Measurements from ENCODE around the gene TAL1. TPM values are rescaled to one million over a fixed set of nuclear protein-coding genes. Genes with fewer than 3 reads are reported as not detected.
"Not testable (repeated sequence)": the region's sequence is repeated elsewhere in the genome, so short reads cannot be mapped to it uniquely, and the experiment has no call there.

The TAL1 gene
- total RNA-seq, 1 donor from 2014 or later: not detected

GRCh38 chr1:47198214-47198613 is 33.8 kb downstream of the TAL1 start:
- Mint-ChIP-seq H3K27me3 (peaks cover 37% of the 10 kb centered on the region), H3K4me3 (ENCODE audit: low read depth) (no peak overlapping the region), H3K4me1 (ENCODE audit: low read depth) (no peaks in the 10 kb centered on the region), H3K27ac (no peak overlapping the region), H3K9me3 (ENCODE audit: low read depth) (peaks cover 2% of the 10 kb centered on the region), H3K36me3 (ENCODE audit: insufficient read depth) (no peaks in the 10 kb centered on the region)
- TF ChIP-seq CTCF (IDR thresholded peaks at IDR 0.05; ENCODE audit: unreplicated experiment): no peak
- no peak for DNase-seq (ENCODE audit: low spot score, unreplicated experiment)

GRCh38 chr1:47196622-47197021 is 35.4 kb downstream of the TAL1 start:
- H3K4me3 Mint-ChIP-seq (ENCODE audit: low read depth): no peak overlapping the region
- H3K27ac Mint-ChIP-seq: no peak overlapping the region
- DNase-seq (ENCODE audit: low spot score, unreplicated experiment): no peak
- peaks cover 35% of the 10 kb centered on the region for H3K27me3 Mint-ChIP-seq
- H3K4me1 Mint-ChIP-seq (ENCODE audit: low read depth): peaks cover 8% of the 10 kb centered on the region
- no peaks in the 10 kb centered on the region for H3K36me3 Mint-ChIP-seq (ENCODE audit: insufficient read depth)
- TF ChIP-seq CTCF (IDR thresholded peaks at IDR 0.05; ENCODE audit: unreplicated experiment): no peak
- H3K9me3 Mint-ChIP-seq (ENCODE audit: low read depth): no peaks in the 10 kb centered on the region

GRCh38 chr1:47195981-47196380 is 36.0 kb downstream of the TAL1 start:
- not testable (repeated sequence) for DNase-seq (ENCODE audit: low spot score, unreplicated experiment); H3K4me3 Mint-ChIP-seq (ENCODE audit: low read depth); H3K27ac Mint-ChIP-seq; H3K36me3 Mint-ChIP-seq (ENCODE audit: insufficient read depth); H3K9me3 Mint-ChIP-seq (ENCODE audit: low read depth)
- H3K27me3 Mint-ChIP-seq: peaks cover 30% of the 10 kb centered on the region
- H3K4me1 Mint-ChIP-seq (ENCODE audit: low read depth): peaks cover 13% of the 10 kb centered on the region

GRCh38 chr1:47194311-47194710 is 37.7 kb downstream of the TAL1 start:
- no peak overlapping the region for H3K27ac Mint-ChIP-seq
- H3K36me3 Mint-ChIP-seq (ENCODE audit: insufficient read depth): no peaks in the 10 kb centered on the region
- H3K4me1 Mint-ChIP-seq (ENCODE audit: low read depth): peaks cover 13% of the 10 kb centered on the region
- DNase-seq (ENCODE audit: low spot score, unreplicated experiment): no peak
- no peak overlapping the region for H3K4me3 Mint-ChIP-seq (ENCODE audit: low read depth)
- peaks cover 20% of the 10 kb centered on the region for H3K27me3 Mint-ChIP-seq
- TF ChIP-seq CTCF (IDR thresholded peaks at IDR 0.05; ENCODE audit: unreplicated experiment): no peak
- H3K9me3 Mint-ChIP-seq (ENCODE audit: low read depth): no peaks in the 10 kb centered on the region

GRCh38 chr1:47193496-47193895 is 38.5 kb downstream of the TAL1 start:
- not testable (repeated sequence) for H3K9me3 Mint-ChIP-seq (ENCODE audit: low read depth); H3K36me3 Mint-ChIP-seq (ENCODE audit: insufficient read depth); DNase-seq (ENCODE audit: low spot score, unreplicated experiment); H3K27ac Mint-ChIP-seq; H3K4me3 Mint-ChIP-seq (ENCODE audit: low read depth)
- Mint-ChIP-seq H3K27me3 (peaks cover 12% of the 10 kb centered on the region), H3K4me1 (ENCODE audit: low read depth) (peaks cover 13% of the 10 kb centered on the region)

- Mint-ChIP-seq H3K9me3 (ENCODE audit: low read depth) (no peaks in the 10 kb centered on the region), H3K4me3 (ENCODE audit: low read depth) (peak overlapping the region; percentile 43), H3K36me3 (ENCODE audit: insufficient read depth) (no peaks in the 10 kb centered on the region), H3K27me3 (peaks cover 4% of the 10 kb centered on the region), H3K4me1 (ENCODE audit: low read depth) (peaks cover 13% of the 10 kb centered on the region), H3K27ac (peak overlapping the region; percentile 71)
- TF ChIP-seq CTCF (IDR thresholded peaks at IDR 0.05; ENCODE audit: unreplicated experiment): peak; percentile 93
- peak; percentile 61 for DNase-seq (ENCODE audit: low spot score, unreplicated experiment)
Measured at GRCh38 chr1:47192458-47193384, 39.3 kb downstream of the TAL1 start.
